Activated CD4-positive, alpha-beta T cell treated with anti-CD3 and anti-CD28 coated beads for 24 hours (primary cell): Measurements from ENCODE around the gene FOXP1.

Source experiments
- DNase-seq, 2 donors: peaks; one replicate each; pipeline ENCODE4 v3.0.0-alpha.2; 2020; ENCODE audit warnings: low read depth in 2 of 2

The FOXP1 gene

GRCh38 chr3:71564361-71564760 is 19.2 kb downstream of the FOXP1 start:
- no peak for DNase-seq

- no peak for DNase-seq
These were observed 19.7 kb downstream of the FOXP1 start for GRCh38 chr3:71563827-71564226.

GRCh38 chr3:71562938-71563337 is 20.6 kb downstream of the FOXP1 start:
- DNase-seq, result no peak

- DNase-seq, result no peak
These were observed 22.9 kb downstream of the FOXP1 start for GRCh38 chr3:71560665-71561064.

- no peak for DNase-seq
These were observed 23.9 kb downstream of the FOXP1 start for GRCh38 chr3:71559578-71560162.

GRCh38 chr3:71559021-71559420 is 24.5 kb downstream of the FOXP1 start:
- DNase-seq, result no peak

- DNase-seq, result no peak
These were observed 28.9 kb downstream of the FOXP1 start for GRCh38 chr3:71554649-71555048.

- DNase-seq, result no peak
These were observed 32.1 kb downstream of the FOXP1 start for GRCh38 chr3:71551311-71551919.

- DNase-seq, result no peak
These were observed 33.6 kb downstream of the FOXP1 start for GRCh38 chr3:71549951-71550350.

GRCh38 chr3:71548705-71549384 is 34.7 kb downstream of the FOXP1 start:
- DNase-seq, result no peak

- no peak for DNase-seq
These were observed 36.0 kb downstream of the FOXP1 start for GRCh38 chr3:71547249-71548198.

GRCh38 chr3:71546821-71547220 is 36.7 kb downstream of the FOXP1 start:
- no peak for DNase-seq

GRCh38 chr3:71545330-71545729 is 38.2 kb downstream of the FOXP1 start:
- no peak for DNase-seq

GRCh38 chr3:71543371-71544016 is 40.0 kb downstream of the FOXP1 start:
- DNase-seq, result no peak

- DNase-seq, result no peak
These were observed 40.8 kb downstream of the FOXP1 start for GRCh38 chr3:71542521-71543370.

GRCh38 chr3:71541313-71541712 is 42.2 kb downstream of the FOXP1 start:
- DNase-seq, result no peak

GRCh38 chr3:71537211-71537611 is 46.3 kb downstream of the FOXP1 start:
- no peak for DNase-seq

GRCh38 chr3:71536376-71536965 is 47.1 kb downstream of the FOXP1 start:
- no peak for DNase-seq

GRCh38 chr3:71533588-71533987 is 49.9 kb downstream of the FOXP1 start:
- no peak for DNase-seq

GRCh38 chr3:71532639-71533395 is 50.7 kb downstream of the FOXP1 start:
- no peak for DNase-seq
